Measurements from ENCODE around the gene LRIG1.

LRIG1 gene

DNA sequence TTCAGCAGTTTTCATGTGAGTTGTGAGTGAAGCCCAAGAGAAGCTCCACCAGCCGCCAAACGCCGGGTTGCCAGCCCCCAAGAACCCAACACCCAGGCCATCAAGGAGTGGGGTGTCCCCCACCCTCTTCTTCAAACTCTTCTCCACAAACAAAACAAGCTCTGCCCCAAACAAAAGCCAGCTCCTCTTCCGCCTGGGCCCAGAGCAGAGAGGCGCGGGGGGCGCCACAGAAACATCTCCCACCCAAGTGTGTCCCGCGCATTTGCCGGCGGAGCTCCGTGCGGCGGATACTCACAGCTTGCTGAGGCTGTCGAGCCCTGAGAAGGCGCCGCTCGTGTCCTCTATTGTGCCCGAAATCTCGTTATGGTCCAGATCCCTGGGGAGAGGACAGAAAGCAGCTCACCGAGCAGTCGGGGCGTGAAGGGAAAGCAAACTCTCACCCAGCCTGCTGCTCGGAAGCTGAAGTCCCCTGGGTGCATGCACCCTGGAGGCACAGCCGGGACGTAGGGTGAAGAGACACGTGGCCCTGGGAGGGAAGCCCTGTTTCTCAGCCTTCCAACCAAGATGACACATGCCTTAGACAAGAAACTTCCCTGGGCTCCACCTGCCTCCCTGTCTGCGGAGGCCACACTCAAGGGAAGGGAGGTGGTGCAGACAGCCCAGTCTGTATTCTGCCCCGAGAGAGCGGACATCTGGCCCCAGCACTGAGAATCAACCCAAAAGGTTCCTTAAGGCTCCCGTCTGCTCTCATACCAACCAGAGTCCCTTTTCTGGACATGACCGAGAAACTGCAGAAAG lies 95.7 kb downstream of the LRIG1 start:
- no peak for DNase-seq

DNA sequence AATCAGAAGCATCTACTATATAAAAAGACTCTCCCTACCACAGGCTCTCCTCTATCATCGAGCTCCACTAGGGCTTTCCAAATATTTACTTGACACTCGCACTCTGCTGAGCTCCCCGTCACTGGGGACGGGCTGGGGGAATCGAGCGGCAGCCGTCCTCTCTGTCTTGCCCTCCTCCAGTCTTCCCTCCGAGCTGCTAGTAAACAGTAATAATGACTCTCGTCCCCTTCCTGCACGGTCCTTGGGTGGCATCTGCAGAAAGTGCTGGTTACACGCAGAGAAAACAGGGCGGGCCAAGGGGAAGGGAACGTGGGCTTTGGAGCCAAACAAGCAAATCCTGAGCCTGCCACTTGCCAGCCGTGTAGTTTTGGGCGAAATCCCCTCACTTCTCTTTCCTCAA lies 96.6 kb downstream of the LRIG1 start:
- DNase-seq = no peak

DNA sequence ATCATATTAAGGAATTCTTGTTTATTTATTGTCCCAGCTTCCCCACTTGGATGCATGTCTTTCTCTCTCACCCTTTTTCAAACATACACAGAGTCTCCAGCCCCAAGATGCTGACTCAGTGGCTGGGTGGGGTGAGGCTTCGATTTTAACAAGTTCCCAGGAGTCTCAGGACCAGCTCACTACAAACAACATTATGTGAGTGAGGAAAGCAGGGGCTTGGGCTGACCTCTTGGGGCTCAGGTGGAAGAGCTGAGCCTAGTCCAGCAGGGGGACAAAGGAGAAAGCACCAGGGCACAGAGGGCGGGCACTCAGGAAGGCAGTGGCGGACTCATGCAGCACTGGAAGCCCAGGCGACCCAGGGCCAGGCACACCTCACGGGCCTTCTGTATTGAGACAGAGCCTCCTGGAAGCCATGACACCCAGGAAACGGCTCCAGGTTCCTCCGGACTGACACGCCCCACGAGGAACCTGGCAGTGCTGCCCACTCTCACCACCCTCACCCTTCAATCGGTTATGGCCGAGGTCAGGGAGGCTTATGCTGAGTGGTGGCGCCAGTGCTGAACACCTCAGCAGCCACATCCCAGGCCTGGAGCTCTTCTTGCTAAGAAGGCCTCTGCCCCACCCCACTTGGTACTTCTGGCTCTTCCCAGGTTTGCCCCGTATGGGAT lies 97.4 kb downstream of the LRIG1 start:
- DNase-seq = no peak

DNA sequence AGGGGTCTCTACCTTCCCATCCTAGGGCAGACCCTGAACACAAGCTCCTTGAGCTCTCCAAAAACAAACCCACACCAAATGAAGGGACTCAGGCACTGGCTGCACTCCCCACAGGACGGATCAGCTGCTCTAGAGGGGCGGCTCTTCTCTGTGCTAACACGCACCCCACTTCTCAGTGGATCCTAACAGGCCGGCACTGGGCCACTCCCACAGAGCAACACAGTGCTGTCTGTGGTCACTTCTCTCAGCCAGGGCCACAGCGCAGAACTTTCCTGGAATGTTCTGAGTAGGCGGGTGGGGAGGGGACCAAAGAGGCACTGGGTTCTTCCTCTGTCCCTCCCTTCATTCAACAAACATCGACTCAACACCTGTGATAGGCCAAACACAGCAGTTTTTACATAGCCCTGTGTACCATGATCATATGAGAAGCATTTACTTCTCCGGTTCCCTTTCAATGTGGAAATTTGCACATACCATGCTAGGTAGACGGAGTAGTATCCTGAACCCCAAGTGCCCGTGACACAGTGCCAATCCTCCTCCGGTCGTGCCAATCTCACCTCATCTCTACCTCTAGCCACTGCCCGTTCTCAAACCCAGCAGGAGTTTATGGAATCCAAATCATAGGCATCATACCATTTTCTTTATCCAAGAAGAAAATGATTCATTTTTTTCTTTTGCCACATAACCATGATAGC lies 98.1 kb downstream of the LRIG1 start:
- peak in 3 of 58 donors; percentile 11 to 23 (median 20) for DNase-seq

DNA sequence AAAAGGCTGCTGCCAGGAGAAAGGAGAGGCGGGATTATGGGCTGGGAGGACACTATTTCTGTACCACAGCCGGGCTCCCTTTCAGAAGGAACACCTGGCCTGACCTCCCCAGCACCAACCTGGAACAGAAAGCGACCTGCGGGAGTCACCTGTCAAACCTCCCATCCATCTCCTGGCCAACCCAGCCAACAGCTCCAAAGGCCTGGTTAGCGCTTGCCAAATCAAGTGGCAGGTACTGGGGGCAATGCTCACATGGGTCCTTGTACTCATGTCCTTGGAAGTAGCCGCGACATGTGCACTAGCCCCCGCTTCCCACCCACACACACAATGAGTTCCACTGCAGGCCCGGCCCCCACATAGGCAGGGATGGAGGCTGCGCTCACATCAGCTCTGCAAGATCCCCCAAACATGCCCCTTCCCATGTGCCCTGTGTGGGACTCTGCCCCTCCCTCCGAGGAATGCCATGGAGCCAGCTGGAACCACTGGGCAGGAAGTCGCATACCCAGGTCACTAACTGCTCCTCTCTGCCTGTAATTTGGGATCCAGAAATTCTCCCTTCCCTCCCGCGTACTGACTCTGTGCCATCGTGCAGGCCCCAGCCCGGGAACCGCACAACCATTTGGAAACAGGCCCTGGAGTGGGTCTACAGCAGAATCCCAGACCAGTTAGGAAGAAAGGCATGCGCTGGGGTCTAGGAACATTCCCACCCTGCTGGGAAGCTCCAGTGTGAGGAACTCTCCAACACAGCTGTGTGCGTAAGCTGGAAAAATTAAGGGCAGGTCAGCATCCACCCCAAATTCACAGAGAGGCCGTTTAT lies 98.9 kb downstream of the LRIG1 start:
- no peak for DNase-seq

DNA sequence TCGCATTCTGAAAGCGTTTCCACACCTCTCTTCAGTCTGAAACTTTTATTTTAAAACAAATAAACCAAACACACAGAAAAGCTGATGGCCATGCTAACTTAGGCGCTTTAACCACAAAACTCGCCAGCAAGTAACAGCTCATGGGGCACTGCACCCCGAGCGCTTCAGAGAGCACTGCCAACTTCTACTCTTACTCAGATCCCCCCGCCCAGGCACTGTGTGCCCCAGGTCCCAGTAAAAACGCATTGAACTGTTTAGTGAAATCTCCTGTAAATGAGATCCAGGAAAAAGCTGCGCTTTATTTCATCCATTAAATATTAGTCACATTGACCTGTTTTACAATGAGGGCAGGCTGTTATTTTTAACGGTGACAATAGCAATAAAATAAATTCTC lies 99.7 kb downstream of the LRIG1 start:
- DNase-seq = peak in 1 of 58 donors; percentile 41

DNA sequence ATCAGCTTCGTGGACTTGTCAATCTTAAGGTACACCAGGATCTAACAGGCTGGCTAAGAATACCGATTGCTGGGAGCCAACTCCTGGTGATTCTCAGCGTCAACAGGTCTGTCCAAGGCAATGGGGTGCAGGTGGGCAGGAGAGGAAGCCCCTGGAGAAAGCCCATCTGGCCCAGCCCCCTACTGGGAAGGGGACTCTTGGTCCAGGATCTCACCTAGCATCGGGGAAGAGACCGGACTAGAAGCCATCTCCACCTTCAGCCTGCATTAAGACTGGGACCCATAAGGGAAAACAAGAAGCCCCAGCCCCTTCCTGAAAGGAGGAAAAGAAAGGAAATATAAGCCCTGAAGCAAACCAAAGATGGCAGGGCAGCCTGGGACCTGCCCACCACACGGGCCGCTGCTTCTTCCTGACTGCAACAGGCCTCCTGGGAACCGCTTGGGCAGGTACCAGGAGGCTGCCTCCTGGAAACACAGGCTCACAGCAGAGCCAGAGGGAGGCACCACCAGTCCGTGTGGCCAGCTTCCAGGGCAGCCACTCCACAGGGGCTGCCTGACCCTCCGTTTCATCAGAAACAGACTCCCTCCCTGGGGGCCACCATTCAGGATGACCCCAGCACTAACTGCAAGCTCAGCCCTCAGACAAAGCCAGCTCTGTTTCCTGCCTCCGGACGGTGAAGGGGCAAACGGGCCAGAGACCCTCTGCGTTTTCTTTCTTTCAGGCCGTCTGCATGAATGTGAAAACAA lies 100.2 kb downstream of the LRIG1 start:
- peak in 12 of 58 donors; percentile 12 to 62 (median 34) for DNase-seq

DNA sequence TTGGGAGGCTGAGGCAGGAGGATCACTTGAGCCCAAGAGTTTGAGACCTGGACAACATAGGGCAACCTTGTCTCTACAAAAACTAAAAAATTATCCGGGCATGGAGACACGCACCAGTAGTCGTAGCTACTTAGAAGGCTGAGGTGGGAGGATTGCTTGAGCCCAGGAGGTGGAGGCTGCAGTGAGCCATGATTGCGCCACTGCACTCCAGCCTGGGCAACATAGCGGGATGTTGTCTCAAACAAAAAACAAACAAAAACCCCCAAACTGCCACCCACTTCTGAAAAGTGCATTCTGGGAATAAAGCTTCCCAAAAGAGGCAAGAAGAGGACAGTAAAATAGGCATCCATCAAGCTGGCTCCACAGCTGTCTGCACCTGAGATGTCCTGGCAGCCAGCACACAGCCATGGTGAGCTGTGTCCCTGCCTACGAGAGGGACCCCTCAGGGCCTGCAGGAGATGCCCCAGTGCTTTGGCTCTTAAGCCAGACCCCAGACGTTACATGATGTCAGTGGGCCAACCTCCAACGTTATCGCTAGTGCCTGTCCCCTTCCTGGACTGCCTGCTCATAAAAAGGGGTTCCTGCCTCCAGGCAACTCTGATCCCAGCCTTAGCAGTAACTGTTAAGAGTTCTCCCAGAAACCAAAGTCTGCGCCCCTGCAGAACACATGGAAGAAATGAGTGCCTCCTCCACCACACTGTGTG lies 101.1 kb downstream of the LRIG1 start:
- DNase-seq = no peak

DNA sequence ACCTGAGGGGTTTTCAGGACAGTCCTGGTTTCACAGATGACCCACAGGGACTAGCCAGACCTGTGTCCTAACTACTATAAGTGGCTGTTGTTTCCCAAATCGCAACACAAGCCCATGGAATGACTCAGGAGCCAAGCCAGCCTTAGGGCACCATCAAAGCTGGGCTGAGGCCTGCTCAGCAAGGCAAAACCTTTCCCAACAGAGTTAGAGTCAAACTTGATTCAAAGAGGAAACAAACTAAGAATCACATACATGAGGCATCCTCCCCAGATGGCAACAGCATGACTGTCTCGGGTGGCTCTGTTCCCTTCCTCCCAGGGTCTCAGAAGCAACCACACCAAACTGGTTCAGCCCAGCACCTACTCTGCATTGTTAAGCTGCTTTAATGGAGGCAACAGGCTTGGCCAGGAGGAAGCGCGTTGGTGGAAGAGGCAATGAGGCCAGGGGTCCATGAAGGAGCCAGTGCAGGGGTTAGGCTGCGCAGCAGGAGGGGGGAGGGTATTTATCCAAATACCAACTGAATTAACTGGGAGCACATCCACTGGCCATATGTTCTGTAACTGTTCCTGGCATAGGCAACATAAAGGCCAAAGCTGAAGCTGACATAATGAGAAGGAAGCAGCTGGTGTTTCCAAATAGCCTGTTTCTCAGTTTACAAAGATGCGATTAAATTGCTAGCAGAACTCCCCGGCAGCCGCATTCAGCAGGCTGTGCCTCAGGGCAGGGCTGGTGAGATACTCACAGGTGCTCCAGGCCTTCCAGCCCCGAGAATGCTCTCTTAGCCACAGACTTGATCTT lies 102.4 kb downstream of the LRIG1 start:
- peak in 2 of 58 donors; percentile 14 to 34 for DNase-seq

DNA sequence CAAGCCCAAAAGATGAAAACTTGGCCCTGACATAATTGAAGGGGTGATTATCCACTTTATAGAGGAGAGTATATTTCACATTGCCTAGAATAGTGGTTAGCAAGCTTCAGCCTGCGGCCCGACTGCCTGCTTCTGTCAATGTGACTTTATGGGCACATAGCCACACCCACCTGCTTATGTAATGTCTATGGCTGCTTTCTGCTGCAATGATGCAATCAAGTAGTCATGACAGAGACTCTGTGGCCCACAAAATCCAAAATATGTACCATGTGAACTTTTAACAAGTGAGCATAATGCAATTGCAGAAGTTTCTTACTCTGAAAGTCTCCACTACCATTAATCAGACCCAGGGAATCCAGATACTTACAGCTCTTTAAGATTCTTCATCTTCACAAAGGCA lies 103.1 kb downstream of the LRIG1 start:
- DNase-seq = no peak

DNA sequence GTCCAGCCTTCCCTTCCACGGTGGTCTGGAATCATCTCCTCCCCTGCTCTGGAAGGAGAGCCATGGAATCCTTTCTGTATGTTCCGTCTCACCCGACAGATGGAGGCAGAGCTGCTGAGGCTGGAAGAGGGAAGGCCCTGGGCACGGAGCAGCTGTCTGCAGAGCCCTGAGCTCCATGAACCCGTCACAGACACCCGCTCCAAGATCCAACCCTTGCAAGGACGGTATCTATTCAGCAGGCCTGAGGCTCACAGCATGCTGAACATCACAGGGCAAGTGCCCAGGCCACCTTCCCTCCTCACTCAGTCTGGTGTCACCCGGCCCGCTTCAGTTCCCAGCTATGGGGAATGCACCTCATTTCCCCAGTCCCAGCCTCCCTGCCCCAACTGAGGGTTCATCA lies 103.9 kb downstream of the LRIG1 start:
- no peak for DNase-seq

DNA sequence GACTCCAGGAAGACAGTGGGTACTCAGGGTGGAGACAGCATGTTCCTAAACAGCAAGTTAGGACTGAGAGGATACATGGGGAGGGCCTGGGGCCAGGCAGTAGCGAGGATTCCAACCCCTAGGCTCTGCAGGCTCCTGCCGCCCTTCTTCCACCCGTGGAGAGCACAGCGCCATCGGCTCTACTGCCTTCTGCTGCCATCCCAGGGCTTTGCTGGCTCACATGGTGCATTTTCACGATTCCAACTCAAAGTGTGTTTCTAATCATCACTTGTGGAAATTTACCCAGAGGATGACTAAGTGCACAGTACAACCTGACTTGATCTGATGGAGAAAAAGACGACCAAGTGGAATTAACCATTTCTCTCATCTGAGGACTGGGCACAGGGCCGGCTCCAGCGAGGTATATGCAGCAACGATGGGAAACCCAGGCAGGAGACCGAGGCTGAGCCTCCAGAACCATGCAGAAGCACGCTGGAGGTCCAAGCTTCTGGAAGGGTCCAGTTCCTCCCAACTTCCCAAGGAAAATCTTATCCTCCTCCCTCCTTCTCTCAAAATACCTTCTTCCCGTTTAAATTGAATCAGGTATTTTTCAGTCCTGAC lies 104.6 kb downstream of the LRIG1 start:
- DNase-seq = no peak

DNA sequence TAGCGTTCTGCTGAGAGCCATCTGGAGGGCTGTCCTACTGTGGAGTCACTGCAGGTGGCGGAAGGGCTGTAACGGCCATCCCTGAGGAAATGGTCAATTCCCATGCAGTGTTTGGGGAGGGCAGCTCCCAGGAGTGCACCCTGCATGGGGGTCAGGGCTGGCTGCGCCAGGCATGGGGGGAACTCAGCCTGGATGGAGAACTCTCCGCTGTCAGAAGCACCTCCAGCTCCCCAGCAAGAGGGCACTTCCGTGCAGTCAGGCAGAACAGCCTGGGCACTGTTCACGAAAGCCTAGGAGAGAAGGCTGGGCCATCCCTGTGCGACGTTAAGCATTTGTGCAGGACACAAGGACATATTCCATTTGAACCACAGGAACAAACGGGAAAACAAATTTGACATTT lies 105.2 kb downstream of the LRIG1 start:
- DNase-seq = no peak

DNA sequence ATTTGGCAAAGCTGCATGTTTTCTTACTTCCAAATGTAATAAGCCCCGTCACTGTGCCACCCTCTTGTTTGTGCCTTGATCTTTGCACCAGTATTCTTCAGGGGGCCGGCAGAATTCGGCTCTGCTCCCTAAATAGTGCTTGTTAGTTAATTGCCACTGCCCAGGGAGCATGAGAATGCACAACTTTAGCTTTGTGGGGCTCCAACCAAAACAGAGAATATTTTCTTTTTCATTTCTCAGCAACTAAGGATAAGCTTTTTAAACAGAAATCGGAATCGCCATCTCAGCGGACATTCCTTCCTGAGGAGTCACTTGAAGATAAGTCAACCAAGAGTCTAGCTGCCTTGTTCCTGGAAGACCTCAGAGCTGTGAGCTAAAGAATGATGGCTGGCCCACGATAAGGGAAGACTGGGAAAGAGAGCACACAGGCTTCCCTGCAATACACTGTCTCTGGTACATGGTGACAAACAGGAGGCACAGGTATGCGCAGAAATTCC lies 106.0 kb downstream of the LRIG1 start:
- peak in 7 of 58 donors; percentile 15 to 67 (median 30) for DNase-seq

DNA sequence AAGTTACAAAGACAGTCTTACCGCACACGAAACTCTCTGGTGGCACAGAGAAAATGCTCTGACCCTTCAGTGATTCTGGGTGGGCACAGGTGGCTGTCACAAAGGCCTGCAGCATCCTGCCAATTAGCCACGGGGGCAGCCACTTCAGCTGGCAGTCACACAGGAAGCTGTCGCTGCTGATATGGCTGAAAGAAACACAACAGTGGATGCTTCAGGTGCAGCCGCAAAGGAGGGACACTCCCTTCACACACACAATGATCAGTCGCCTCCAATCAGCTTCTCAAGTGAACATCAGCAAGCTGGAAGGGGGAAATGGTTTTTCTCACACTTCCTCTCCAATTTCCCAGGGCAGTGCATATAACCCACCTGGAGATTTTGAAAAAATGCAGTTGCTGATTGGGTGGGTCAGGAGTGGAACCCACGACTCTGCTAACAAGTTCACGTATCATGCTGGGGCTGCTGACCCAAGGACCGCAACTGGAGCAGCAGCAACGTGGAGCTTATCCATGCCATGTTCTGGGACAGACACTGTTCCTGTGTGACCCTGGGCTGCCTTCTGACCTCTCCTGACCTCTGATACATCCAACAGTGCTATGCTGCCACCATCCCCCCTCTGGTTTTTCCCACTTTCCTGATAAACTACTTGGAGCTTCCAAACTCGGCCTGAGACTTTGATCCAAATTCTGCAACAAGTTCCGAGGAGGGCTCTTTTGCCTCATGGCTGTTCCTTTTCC lies 106.6 kb downstream of the LRIG1 start:
- DNase-seq = no peak

DNA sequence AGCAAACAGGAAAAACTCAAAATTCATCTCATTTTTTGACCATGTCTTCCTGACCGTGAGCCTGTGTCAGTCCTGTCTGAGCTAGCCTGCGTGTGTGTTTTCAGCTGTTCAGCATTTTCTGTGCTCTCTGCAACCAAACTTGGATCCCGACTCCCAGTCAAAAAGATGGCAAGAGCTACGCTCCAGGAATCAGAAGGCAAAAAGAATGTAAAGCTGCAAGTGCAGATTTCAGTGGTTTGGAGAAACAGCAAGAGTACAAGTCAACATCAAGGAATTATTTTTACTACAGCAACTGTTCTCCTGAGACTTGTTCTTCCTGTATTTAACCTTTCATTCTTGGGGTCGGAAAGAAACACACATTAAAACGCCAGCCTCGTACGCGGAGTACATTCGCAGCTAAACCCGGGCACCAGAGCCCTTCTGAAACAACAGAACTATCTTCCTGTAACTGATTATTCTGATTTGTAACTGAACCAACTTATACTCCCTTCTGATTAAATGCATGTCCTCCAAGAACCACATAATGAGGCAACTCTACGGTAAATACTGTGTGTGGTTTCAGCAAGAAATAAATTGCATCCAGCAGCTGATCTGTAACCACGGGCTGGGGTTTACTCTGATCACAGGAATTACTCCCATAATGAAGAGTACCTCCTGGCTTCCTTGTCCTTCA lies 107.4 kb downstream of the LRIG1 start:
- DNase-seq = no peak

DNA sequence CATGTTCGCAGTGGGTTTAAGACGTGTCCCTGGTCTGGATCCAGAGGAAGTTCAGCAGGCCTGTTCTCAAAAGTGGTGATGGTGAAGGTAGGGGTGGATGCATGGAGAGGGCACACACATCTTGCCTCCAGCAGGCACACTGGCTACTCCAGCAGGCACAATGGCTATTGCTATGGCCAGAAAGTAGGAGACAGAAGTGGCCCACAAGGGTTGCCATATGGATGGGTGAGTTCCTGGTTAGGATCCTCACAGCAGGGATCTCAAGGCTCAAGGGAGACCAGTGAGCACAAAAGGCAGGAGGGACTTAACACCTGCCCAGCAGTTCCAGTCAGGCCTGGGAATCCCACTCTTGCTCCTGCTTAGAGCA lies 107.9 kb downstream of the LRIG1 start:
- DNase-seq = no peak
